GM19240 (cell line): ENCODE results near the gene CFC1B.
"Not testable (repeated sequence)": the region's sequence is repeated elsewhere in the genome, so short reads cannot be mapped to it uniquely, and the experiment has no call there.

ENCODE experiments used
- DNase-seq: peaks from one replicate; pipeline ENCODE4 v3.0.0; 2011; ENCODE audit warnings: low spot score; ENCODE audit not compliant: insufficient read length

CFC1B gene

GRCh38 chr2:130520992-130521391 lies at the start of gene CFC1B:
TSS of gene CFC1B (plus strand) at chr2:130521222. CDS start at chr2:130521485, 263 bp downstream.
- not testable (repeated sequence) for DNase-seq

GRCh38 chr2:130491073-130491472 lies 29.9 kb upstream of the CFC1B start:
- DNase-seq: not testable (repeated sequence)

- DNase-seq: not testable (repeated sequence)
These were observed 11.8 kb upstream of the CFC1B start, which contains the start of gene POTEI for GRCh38 chr2:130509228-130509627. TSS of gene POTEI (minus strand) at chr2:130509328. CDS start at chr2:130509235, 93 bp downstream.

GRCh38 chr2:130510807-130511746 lies 9.9 kb upstream of the CFC1B start:
- not testable (repeated sequence) for DNase-seq

GRCh38 chr2:130511747-130512451 lies 9.1 kb upstream of the CFC1B start:
- not testable (repeated sequence) for DNase-seq

- DNase-seq: not testable (repeated sequence)
These were observed 2.4 kb upstream of the CFC1B start for GRCh38 chr2:130518516-130519106.

- DNase-seq: not testable (repeated sequence)
These were observed 1.4 kb downstream of the CFC1B start for GRCh38 chr2:130522390-130522789.

GRCh38 chr2:130527365-130527967 lies 6.4 kb downstream of the CFC1B start:
- DNase-seq: not testable (repeated sequence)

GRCh38 chr2:130529545-130529944 lies 8.5 kb downstream of the CFC1B start:
- not testable (repeated sequence) for DNase-seq

GRCh38 chr2:130530212-130530611 lies 9.2 kb downstream of the CFC1B start:
- not testable (repeated sequence) for DNase-seq

- not testable (repeated sequence) for DNase-seq
These were observed 10.2 kb downstream of the CFC1B start for GRCh38 chr2:130531225-130531624.

- not testable (repeated sequence) for DNase-seq
These were observed 10.7 kb downstream of the CFC1B start for GRCh38 chr2:130531672-130532071.

- DNase-seq: not testable (repeated sequence)
These were observed 15.6 kb downstream of the CFC1B start for GRCh38 chr2:130536654-130537053.

GRCh38 chr2:130538271-130538670 lies 17.2 kb downstream of the CFC1B start:
- not testable (repeated sequence) for DNase-seq

- DNase-seq: not testable (repeated sequence)
These were observed 21.8 kb downstream of the CFC1B start for GRCh38 chr2:130542789-130543188.

GRCh38 chr2:130543785-130544528 lies 22.9 kb downstream of the CFC1B start:
- not testable (repeated sequence) for DNase-seq

- not testable (repeated sequence) for DNase-seq
These were observed 24.0 kb downstream of the CFC1B start for GRCh38 chr2:130544978-130545377.

GRCh38 chr2:130548418-130548817 lies 27.4 kb downstream of the CFC1B start:
- DNase-seq: not testable (repeated sequence)

- not testable (repeated sequence) for DNase-seq
These were observed 28.5 kb downstream of the CFC1B start for GRCh38 chr2:130549475-130549874.

GRCh38 chr2:130554178-130554577 lies 33.2 kb downstream of the CFC1B start:
- DNase-seq: not testable (repeated sequence)
